HepG2 (cell line): ENCODE data around the gene ZFAND3. TPM values are rescaled to one million over a fixed set of nuclear protein-coding genes. Genes with fewer than 3 reads are reported as not detected.

Experiments used
- ATAC-seq: fragments of 200-7000 bp; cut with Tn5 transposase; 3 replicates; pipeline ENCODE4 v1.9.1; 2020; ENCODE audit warnings: mild to moderate bottlenecking, moderate library complexity
- BruUV-seq: library from RNA; stranded (reverse); fragments of 400-500 nt; replicated peaks from 2 replicates; lab custom pipeline; 2021; lab: Mats Ljungman, UMichigan
- CTCF ChIA-PET: fragments of 300-600 bp; formaldehyde crosslinking; extraction: SDS; loops from one replicate; lab custom pipeline; 2021; ENCODE audit warnings: low total read pairs, inconsistent platforms, low intra/inter-chr PET ratio; lab: Yijun Ruan, JAX
- POLR2A ChIA-PET: fragments of 350-600 bp; sonication (Branson Sonifier 250); formaldehyde crosslinking; loops from one replicate; lab custom pipeline; 2020; ENCODE audit warnings: antibody characterized with exemption, inconsistent platforms; lab: Yijun Ruan, JAX
- DNase-seq: peaks from one replicate; pipeline ENCODE4 v3.0.0-alpha.2; 2015; ENCODE audit warnings: low spot score
- FAIRE-seq: peaks from 3 replicates; lab custom pipeline; 2011; peaks lifted over from hg19 to GRCh38; lab: Jason Lieb, UNC
- H2AFZ ChIP-seq: one replicate; pipeline ENCODE4 v1.6.1; 2011; ENCODE audit warnings: low read length, inconsistent platforms
- H3K27ac ChIP-seq: fragments of 300-600 bp; 3 replicates; pipeline ENCODE4 v1.8.0; 2011; ENCODE audit warnings: mixed run types, mild to moderate bottlenecking, mixed read lengths, low read length, inconsistent platforms; ENCODE audit not compliant: insufficient read depth; ENCODE audit errors: extremely low read length
- H3K27me3 ChIP-seq, 2 experiments: fragments of 200-600 bp in 1 of 2; 2 replicates in 1 of 2; 3 replicates in 1 of 2; pipeline versions ENCODE4 v1.6.0 to v1.8.0; 2011; ENCODE audit warnings: low read length in 2 of 2, mild to moderate bottlenecking in 2 of 2, moderate library complexity in 2 of 2, inconsistent platforms in 1 of 2; ENCODE audit not compliant: insufficient read depth in 2 of 2, control insufficient read depth in 1 of 2
- H3K36me3 ChIP-seq, 2 experiments: fragments of 200-600 bp in 1 of 2; replicated peaks in 1 of 2; 2 replicates in 1 of 2; 3 replicates in 1 of 2; pipeline versions ENCODE4 v1.5.1 to v1.8.0; 2011; ENCODE audit warnings: low read length in 2 of 2, inconsistent platforms in 1 of 2; ENCODE audit not compliant: insufficient read depth in 2 of 2, control insufficient read depth in 1 of 2
- H3K4me1 ChIP-seq: 2 replicates; pipeline ENCODE4 v1.5.1; 2012; ENCODE audit warnings: low read length, inconsistent platforms; ENCODE audit not compliant: insufficient read depth
- H3K4me2 ChIP-seq: 2 replicates; pipeline ENCODE4 v1.6.0; 2011; ENCODE audit warnings: low read depth, low read length, inconsistent platforms
- H3K4me3 ChIP-seq, 3 experiments: fragments of 200-600 bp in 1 of 3; sonication (generic), shearing (Covaris generic) in 1 of 3; replicated peaks in 1 of 3; 2 replicates each; pipeline ENCODE4 v1.5.1; 2011 to 2016; ENCODE audit warnings: low read length in 3 of 3, inconsistent platforms in 2 of 3, low read depth in 2 of 3, mild to moderate bottlenecking in 2 of 3, control low read depth in 1 of 3, mixed read lengths in 1 of 3; ENCODE audit not compliant: insufficient read depth in 1 of 3
- H3K79me2 ChIP-seq: one replicate; pipeline ENCODE4 v1.6.1; 2011; ENCODE audit warnings: low read length, inconsistent platforms; ENCODE audit not compliant: insufficient read depth
- H3K9ac ChIP-seq: 2 replicates; pipeline ENCODE4 v1.6.0; 2011; ENCODE audit warnings: mild to moderate bottlenecking, low read depth, low read length, inconsistent platforms; ENCODE audit not compliant: insufficient read depth
- H3K9me3 ChIP-seq: 2 replicates; pipeline ENCODE4 v1.5.1; 2012; ENCODE audit warnings: mild to moderate bottlenecking, low read length
- H4K20me1 ChIP-seq: 2 replicates; pipeline ENCODE4 v1.6.0; 2011; ENCODE audit warnings: inconsistent platforms, mild to moderate bottlenecking, low read length, moderate library complexity; ENCODE audit not compliant: insufficient read depth
- CEBPB ChIP-seq: IDR thresholded peaks from 2 replicates; pipeline ENCODE4 v1.6.1; 2011; ENCODE audit warnings: low read depth, low read length, improper control_type of control experiment, borderline replicate concordance
- IKZF5 ChIP-seq: IDR thresholded peaks from 2 replicates; pipeline ENCODE4 v1.6.1; 2018; ENCODE audit warnings: missing genetic modification reagents, mild to moderate bottlenecking, missing compliant biosample characterization
- KAT8 ChIP-seq: IDR thresholded peaks from 2 replicates; pipeline ENCODE4 v1.6.1; 2016; ENCODE audit warnings: missing genetic modification reagents, missing compliant biosample characterization
- KDM3A ChIP-seq: IDR thresholded peaks from 2 replicates; pipeline ENCODE4 v1.6.1; 2018; ENCODE audit warnings: low read depth, missing compliant biosample characterization
- MEIS1 ChIP-seq: sonication (generic); formaldehyde crosslinking; IDR thresholded peaks from 2 replicates; pipeline ENCODE4 v1.9.0; 2021; ENCODE audit warnings: mild to moderate bottlenecking, missing genetic modification reagents, moderate library complexity, borderline replicate concordance
- MLX ChIP-seq: IDR thresholded peaks from 2 replicates; pipeline ENCODE4 v1.6.1; 2016
- MXI1 ChIP-seq: IDR thresholded peaks from 3 replicates; pipeline ENCODE4 v1.6.1; 2012; ENCODE audit warnings: low read depth, low read length, inconsistent platforms, borderline replicate concordance
- NFATC3 ChIP-seq: sonication (generic); formaldehyde crosslinking; IDR thresholded peaks from 2 replicates; pipeline ENCODE4 v1.5.1; 2020; ENCODE audit warnings: mild to moderate bottlenecking, missing genetic modification reagents
- NFYC ChIP-seq: IDR thresholded peaks from 2 replicates; pipeline ENCODE4 v1.6.1; 2016; ENCODE audit warnings: missing genetic modification reagents, missing compliant biosample characterization
- PCBP1 ChIP-seq: fragments of 200-400 bp; formaldehyde crosslinking; IDR thresholded peaks from 2 replicates; pipeline ENCODE4 v1.6.1; 2017; ENCODE audit warnings: mild to moderate bottlenecking, low read depth, low read length, borderline replicate concordance
- PHF8 ChIP-seq: sonication (generic); formaldehyde crosslinking; IDR thresholded peaks from 2 replicates; pipeline ENCODE4 v1.5.0; 2020; ENCODE audit warnings: missing genetic modification reagents
- PRDM4 ChIP-seq: sonication (generic); formaldehyde crosslinking; IDR thresholded peaks from 2 replicates; pipeline ENCODE4 v1.9.0; 2021; ENCODE audit warnings: missing genetic modification reagents, borderline replicate concordance
- SAFB2 ChIP-seq: sonication (generic); formaldehyde crosslinking; IDR thresholded peaks from 2 replicates; pipeline ENCODE4 v1.5.1; 2020; ENCODE audit warnings: missing genetic modification reagents, low read depth, mild to moderate bottlenecking, borderline replicate concordance
- SCMH1 ChIP-seq: sonication (generic); formaldehyde crosslinking; IDR thresholded peaks from 2 replicates; pipeline ENCODE4 v1.9.0; 2021; ENCODE audit warnings: missing genetic modification reagents, mild to moderate bottlenecking, borderline replicate concordance
- TCF7L2 ChIP-seq: IDR thresholded peaks from 2 replicates; pipeline ENCODE4 v1.6.1; 2011; ENCODE audit warnings: mild to moderate bottlenecking, low read depth, low read length, moderate library complexity
- ZNF20 ChIP-seq: sonication (generic); formaldehyde crosslinking; IDR thresholded peaks from 2 replicates; pipeline ENCODE4 v1.4.0; 2020; ENCODE audit warnings: mild to moderate bottlenecking, moderate library complexity, missing genetic modification reagents
- ZNF234 ChIP-seq: sonication (generic); formaldehyde crosslinking; conservative IDR thresholded peaks from 2 replicates; pipeline ENCODE4 v1.5.1; 2020; ENCODE audit warnings: mild to moderate bottlenecking, missing genetic modification reagents
- ZNF3 ChIP-seq: IDR thresholded peaks from 2 replicates; pipeline ENCODE4 v1.7.0; 2017; ENCODE audit warnings: inconsistent platforms
- ZNF607 ChIP-seq: sonication (generic); formaldehyde crosslinking; IDR thresholded peaks from 2 replicates; pipeline ENCODE4 v1.5.1; 2020; ENCODE audit warnings: missing genetic modification reagents, mild to moderate bottlenecking, borderline replicate concordance
- ZNF615 ChIP-seq: sonication (generic); formaldehyde crosslinking; IDR thresholded peaks from 2 replicates; pipeline ENCODE4 v1.5.0; 2020; ENCODE audit warnings: mild to moderate bottlenecking, missing genetic modification reagents, borderline replicate concordance
- ZNF709 ChIP-seq: sonication (generic); formaldehyde crosslinking; IDR thresholded peaks from 2 replicates; pipeline ENCODE4 v1.5.0; 2020; ENCODE audit warnings: mild to moderate bottlenecking, missing genetic modification reagents
- ZNF766 ChIP-seq: sonication (generic); formaldehyde crosslinking; IDR thresholded peaks from 2 replicates; pipeline ENCODE4 v1.5.0; 2020; ENCODE audit warnings: missing genetic modification reagents, borderline replicate concordance
- WGBS: methylation state at CpG from one replicate; pipeline ENCODE4 v1.1.6; 2017; ENCODE audit warnings: low lambda C conversion rate; 5-methylcytosine and 5-hydroxymethylcytosine counted together
- in situ Hi-C: cut with HindIII; loops from 2 replicates; pipeline ENCODE4 v1.10.0; 2017; ENCODE audit warnings: low pct_unique_long_range_greater_than_20kb; ENCODE audit not compliant: extremely low pct_ligation_motif_present
- intact Hi-C: fragments of 100-400 bp; cut with micrococcal nuclease; formaldehyde crosslinking; loops from one replicate; pipeline ENCODE4 v1.10.0; 2022; ENCODE audit not compliant: unreplicated experiment
- polyA plus RNA-seq, 8 experiments: library from polyadenylated mRNA; depleted of rRNA in 3 of 8; stranded (reverse) in 7 of 8; unstranded in 1 of 8; fragments of >200 nt; fragmentation: Illumina TruSeq in 4 of 8; extraction: Trizol in 4 of 8; gene quantifications; 2 replicates each; pipeline versions ENCODE4 v1.2.1 to v1.2.3, GENCODE V29; 2011 to 2016; ENCODE audit warnings: low read depth in 4 of 8, missing spikeins in 1 of 8, mixed read lengths in 1 of 8; ENCODE audit not compliant: insufficient read depth in 1 of 8
- total RNA-seq, 5 experiments: library from RNA; depleted of rRNA; stranded (reverse); fragments of >200 nt; fragmentation: Illumina TruSeq; extraction: Trizol; gene quantifications; 2 replicates each; pipeline ENCODE4 v1.2.3, GENCODE V29; 2016; ENCODE audit warnings: low read depth in 1 of 5

The ZFAND3 gene
- total and polyA plus RNA-seq, 2 of the 13 experiments (the other 11 are each of a cell fraction or from before 2014, with no cell fraction given) = 16.4 to 17.1 TPM

GRCh38 chr6:37943436-37944058 is 124.0 kb downstream of the ZFAND3 start (continued):
- no peak for TF ChIP-seq IKZF5 (CRISPR knock-in tag)
- TF ChIP-seq MXI1 = no peak
- TF ChIP-seq PRDM4 (CRISPR knock-in tag) = no peak
- no peak for TF ChIP-seq MLX (CRISPR knock-in tag)
- TF ChIP-seq ZNF234 (CRISPR knock-in tag) = no peak
- TF ChIP-seq PHF8 = no peak

- peaks cover 49% of the 10 kb centered on the region for H3K79me2 ChIP-seq
- 0 out of 2 replicates have a peak, but pooled peaks cover 6% of the 10 kb centered on the region for H4K20me1 ChIP-seq
- H3K4me2 ChIP-seq = no peak overlapping the region
- no peak overlapping the region for H3K27ac ChIP-seq
- H2AFZ ChIP-seq = no peak overlapping the region
- no peaks in the 10 kb centered on the region for H3K36me3 ChIP-seq
- peaks cover 28% of the 10 kb centered on the region for H3K4me1 ChIP-seq
- ATAC-seq (no peak), DNase-seq (no peak), FAIRE-seq (no peak)
- no peak overlapping the region for H3K9ac ChIP-seq
- BruUV-seq = no TSS peak
- H3K4me3 ChIP-seq = no peak overlapping the region
- no peaks in the 10 kb centered on the region for H3K9me3 ChIP-seq
- ChIA-PET CTCF (no interaction called here), POLR2A (no interaction called here)
- WGBS = 99% methylated on average over 2 of the region's 2 CpGs
- in situ Hi-C loops (no loop called here), intact Hi-C loops (no loop called here)
- H3K27me3 ChIP-seq = no peaks in the 10 kb centered on the region
- TF ChIP-seq ZNF607 (CRISPR knock-in tag) (no peak), NFATC3 (CRISPR knock-in tag) (no peak), KAT8 (CRISPR knock-in tag) (no peak), ZNF709 (no peak), CEBPB (no peak), ZNF615 (CRISPR knock-in tag) (no peak), ZNF766 (CRISPR knock-in tag) (no peak), PCBP1 (no peak), SCMH1 (no peak), KDM3A (no peak), TCF7L2 (no peak), MEIS1 (CRISPR knock-in tag) (no peak), ZNF3 (CRISPR knock-in tag) (no peak), ZNF20 (CRISPR knock-in tag) (no peak), SAFB2 (CRISPR knock-in tag) (no peak), NFYC (no peak)
Measured at GRCh38 chr6:37946057-37946456, 126.5 kb downstream of the ZFAND3 start.
